Measurements from ENCODE around the gene SYNGR2. TPM values are rescaled to one million over a fixed set of nuclear protein-coding genes. Genes with fewer than 3 reads are reported as not detected.

The SYNGR2 gene
- total and polyA plus RNA-seq, 2 donors (not counting 1 experiment from before 2014, with no cell fraction given) = 390 to 442 TPM

DNA sequence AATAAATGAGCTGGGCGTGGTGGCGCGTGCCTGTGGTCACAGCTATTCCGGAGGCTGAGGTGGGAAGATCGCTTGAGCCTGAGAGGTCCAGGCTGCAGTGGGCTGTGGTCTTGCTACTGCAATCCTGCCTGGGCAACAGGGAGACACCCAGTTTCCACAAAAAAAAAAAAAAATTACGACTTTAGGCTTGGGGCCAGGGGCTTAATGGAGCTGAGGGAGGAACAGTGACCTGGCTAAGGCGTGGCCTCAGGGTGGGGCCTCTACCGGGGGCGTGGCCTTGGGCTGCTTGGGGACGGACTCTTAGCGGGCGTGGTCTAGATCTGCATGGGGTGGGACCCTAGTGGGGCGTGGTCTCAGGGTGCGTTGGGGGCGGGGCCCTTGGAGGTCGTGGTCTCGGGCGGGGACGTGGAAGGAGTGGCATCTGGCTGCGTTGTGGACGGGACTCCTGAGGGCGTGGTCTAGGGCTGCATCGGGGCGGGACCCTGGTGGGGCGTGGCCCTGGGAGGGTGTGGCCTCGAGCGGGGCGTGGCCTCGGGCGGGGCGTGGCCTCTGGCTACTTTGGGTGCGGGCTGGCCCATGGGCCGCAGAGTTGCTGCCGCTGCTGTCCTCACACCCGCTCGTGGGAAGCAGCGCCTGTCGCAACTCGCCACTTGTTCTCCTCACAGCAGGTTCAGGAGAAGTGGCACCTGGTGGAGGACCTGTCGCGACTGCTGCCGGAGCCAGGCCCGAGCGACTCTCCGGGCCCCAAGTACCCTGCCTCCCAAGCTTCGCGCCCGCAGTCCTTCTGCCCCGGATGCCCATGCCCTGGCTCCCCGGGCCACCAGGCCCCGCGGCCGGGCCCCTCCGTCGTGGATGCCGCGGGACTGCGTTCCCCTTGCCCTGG, 28.0 kb upstream of the SYNGR2 start:
- H3K27me3 Mint-ChIP-seq = no peaks in the 10 kb centered on the region
- intact Hi-C loops (cut with micrococcal nuclease) = loop anchor here (1.0 to 2.0 kb wide), 8 partner anchors 8 to 74 kb away; partner anchors contain the start of genes AFMID, BIRC5, SYNGR2 and TK1
- Histone ChIP-seq H3K9ac (ENCODE audit: low read length) (no peak overlapping the region), H3K4me3 (ENCODE audit: control extremely low read depth in 1 of 5, extremely low read depth in 1 of 5, insufficient read depth in 1 of 5, low read depth in 2 of 5, low read length in 4 of 5) (no peak overlapping the region), H3K27ac (ENCODE audit: low read length in 2 of 2) (peak overlapping the region; percentile 43 to 51), H3K4me2 (replicated peaks; ENCODE audit: low read depth, low read length, poor library complexity, severe bottlenecking) (peak overlapping the region; percentile 43), H4K20me1 (ENCODE audit: control insufficient read depth, insufficient read depth, low read length, poor library complexity, severe bottlenecking) (peaks cover 26% of the 10 kb centered on the region), H3K79me2 (ENCODE audit: control insufficient read depth, insufficient read depth, low read length) (peaks cover 21% of the 10 kb centered on the region), H3K9me3 (ENCODE audit: control extremely low read depth in 1 of 3, control insufficient read depth in 2 of 3, insufficient read depth in 1 of 3, low read length in 2 of 3) (peaks cover 0 to 10% (median 0%) of the 10 kb centered on the region in 3 donors), H3K36me3 (replicated peaks in 1 of 2; ENCODE audit: control extremely low read depth in 1 of 2, control insufficient read depth in 1 of 2, extremely low read depth in 1 of 2, insufficient read depth in 2 of 2, low read length in 1 of 2) (peaks cover 0 to 52% of the 10 kb centered on the region in 2 experiments), H2AFZ (ENCODE audit: insufficient read depth, low read depth, low read length, poor library complexity, severe bottlenecking) (no peak overlapping the region), H3K27me3 (replicated peaks in 1 of 4; ENCODE audit: control extremely low read depth in 1 of 4, control insufficient read depth in 3 of 4, insufficient read depth in 4 of 4, low read length in 3 of 4) (no peaks in the 10 kb centered on the region), H3K4me1 (ENCODE audit: control insufficient read depth in 2 of 2, insufficient read depth in 2 of 2, low read length in 2 of 2) (peaks cover 72 to 94% of the 10 kb centered on the region in 2 donors)
- H3K27ac Mint-ChIP-seq = peak overlapping the region; percentile 73
- peaks cover 82% of the 10 kb centered on the region for H3K4me1 Mint-ChIP-seq
- CTCF ChIA-PET = interaction anchor here (0.6 to 14.1 kb wide), 9 partner anchors 10 to 119 kb away, joined by 3 to 357 read pairs (median 5); partner anchors contain the start of genes SYNGR2, TK1 and TMC8
- H3K9me3 Mint-ChIP-seq (ENCODE audit: insufficient read depth) = no peaks in the 10 kb centered on the region
- TF ChIP-seq EZH2 (IDR thresholded peaks at IDR 0.05; ENCODE audit: borderline replicate concordance, insufficient read depth, low read depth, low read length, poor library complexity, severe bottlenecking) = no peak
- DNase-seq = peak; percentile 96
- POLR2A ChIA-PET = interaction anchor here (0.6 to 22.6 kb wide), 10 partner anchors 12 to 132 kb away, joined by 3 to 432 read pairs (median 4); partner anchors contain the start of genes SYNGR2, TMC6 and TMC8
- ATAC-seq (ENCODE audit: low read depth) = peak; percentile 88
- 40% methylated on average over 57 of the region's 58 CpGs for WGBS (ENCODE audit: insufficient coverage)
- peak overlapping the region; percentile 46 for H3K4me3 Mint-ChIP-seq

DNA sequence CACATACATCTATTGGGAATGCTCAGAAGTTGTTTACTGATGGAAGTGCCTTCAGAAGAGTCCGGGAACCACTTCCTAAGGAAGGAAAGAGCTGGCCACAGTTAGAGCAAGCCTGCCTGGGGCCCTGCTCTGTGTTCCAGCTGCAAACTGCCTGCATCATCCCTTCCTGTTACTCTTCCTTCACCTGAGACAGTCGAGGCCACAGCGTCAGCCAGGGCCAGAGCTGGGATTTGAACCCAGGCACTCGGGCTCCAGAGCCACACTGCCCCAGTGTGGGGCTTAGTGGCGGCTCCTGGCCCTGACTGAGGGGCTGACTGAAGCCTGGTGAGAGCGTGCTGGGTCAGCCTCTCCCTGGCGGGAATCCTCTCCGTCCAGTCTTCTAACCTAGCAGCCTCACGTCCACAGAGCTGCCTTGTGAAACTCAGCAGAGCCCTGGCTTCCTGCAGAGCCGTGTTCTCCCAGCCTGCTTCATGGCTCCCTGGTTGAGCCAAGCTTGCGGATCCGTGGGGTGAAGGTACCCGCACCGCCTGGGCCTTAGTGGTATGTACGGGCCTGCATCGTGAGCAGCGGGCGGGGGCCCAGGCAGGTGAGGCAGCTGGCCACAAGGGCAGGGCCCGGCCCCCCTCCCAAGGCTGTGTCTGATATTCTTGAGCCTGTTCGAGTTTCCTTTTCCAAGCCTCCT, 26.8 kb upstream of the SYNGR2 start:
- Histone ChIP-seq H3K4me2 (replicated peaks; ENCODE audit: low read depth, low read length, poor library complexity, severe bottlenecking) (peak overlapping the region; percentile 27), H3K27me3 (replicated peaks in 1 of 4; ENCODE audit: control extremely low read depth in 1 of 4, control insufficient read depth in 3 of 4, insufficient read depth in 4 of 4, low read length in 3 of 4) (no peaks in the 10 kb centered on the region), H3K4me3 (ENCODE audit: control extremely low read depth in 1 of 5, extremely low read depth in 1 of 5, insufficient read depth in 1 of 5, low read depth in 2 of 5, low read length in 4 of 5) (no peak overlapping the region), H3K36me3 (replicated peaks in 1 of 2; ENCODE audit: control extremely low read depth in 1 of 2, control insufficient read depth in 1 of 2, extremely low read depth in 1 of 2, insufficient read depth in 2 of 2, low read length in 1 of 2) (peaks cover 0 to 41% of the 10 kb centered on the region in 2 experiments), H3K9me3 (ENCODE audit: control extremely low read depth in 1 of 3, control insufficient read depth in 2 of 3, insufficient read depth in 1 of 3, low read length in 2 of 3) (peaks cover 0 to 10% (median 0%) of the 10 kb centered on the region in 3 donors), H3K27ac (ENCODE audit: low read length in 2 of 2) (peak overlapping the region; percentile 44 to 57), H3K4me1 (ENCODE audit: control insufficient read depth in 2 of 2, insufficient read depth in 2 of 2, low read length in 2 of 2) (peaks cover 82 to 95% of the 10 kb centered on the region in 2 donors), H3K79me2 (ENCODE audit: control insufficient read depth, insufficient read depth, low read length) (peaks cover 18% of the 10 kb centered on the region), H4K20me1 (ENCODE audit: control insufficient read depth, insufficient read depth, low read length, poor library complexity, severe bottlenecking) (peaks cover 23% of the 10 kb centered on the region), H2AFZ (ENCODE audit: insufficient read depth, low read depth, low read length, poor library complexity, severe bottlenecking) (no peak overlapping the region), H3K9ac (ENCODE audit: low read length) (no peak overlapping the region)
- ChIA-PET CTCF (interaction anchor here (0.8 to 14.1 kb wide), 4 partner anchors 9 to 110 kb away, joined by 3 to 357 read pairs (median 6); partner anchors contain the start of genes SYNGR2 and TK1), POLR2A (interaction anchor here (0.7 to 22.6 kb wide), 7 partner anchors 8 to 34 kb away, joined by 4 to 432 read pairs (median 7); partner anchors contain the start of genes SYNGR2, TMC6 and TMC8)
- Mint-ChIP-seq H3K4me1 (peaks cover 83% of the 10 kb centered on the region), H3K27ac (peak overlapping the region; percentile 82), H3K27me3 (no peaks in the 10 kb centered on the region), H3K9me3 (ENCODE audit: insufficient read depth) (no peaks in the 10 kb centered on the region), H3K4me3 (peak overlapping the region; percentile 39)
- ATAC-seq (ENCODE audit: low read depth) (no peak), DNase-seq (no peak)
- TF ChIP-seq EZH2 (IDR thresholded peaks at IDR 0.05; ENCODE audit: borderline replicate concordance, insufficient read depth, low read depth, low read length, poor library complexity, severe bottlenecking) = no peak
- TF ChIP-seq, protein P1, sequence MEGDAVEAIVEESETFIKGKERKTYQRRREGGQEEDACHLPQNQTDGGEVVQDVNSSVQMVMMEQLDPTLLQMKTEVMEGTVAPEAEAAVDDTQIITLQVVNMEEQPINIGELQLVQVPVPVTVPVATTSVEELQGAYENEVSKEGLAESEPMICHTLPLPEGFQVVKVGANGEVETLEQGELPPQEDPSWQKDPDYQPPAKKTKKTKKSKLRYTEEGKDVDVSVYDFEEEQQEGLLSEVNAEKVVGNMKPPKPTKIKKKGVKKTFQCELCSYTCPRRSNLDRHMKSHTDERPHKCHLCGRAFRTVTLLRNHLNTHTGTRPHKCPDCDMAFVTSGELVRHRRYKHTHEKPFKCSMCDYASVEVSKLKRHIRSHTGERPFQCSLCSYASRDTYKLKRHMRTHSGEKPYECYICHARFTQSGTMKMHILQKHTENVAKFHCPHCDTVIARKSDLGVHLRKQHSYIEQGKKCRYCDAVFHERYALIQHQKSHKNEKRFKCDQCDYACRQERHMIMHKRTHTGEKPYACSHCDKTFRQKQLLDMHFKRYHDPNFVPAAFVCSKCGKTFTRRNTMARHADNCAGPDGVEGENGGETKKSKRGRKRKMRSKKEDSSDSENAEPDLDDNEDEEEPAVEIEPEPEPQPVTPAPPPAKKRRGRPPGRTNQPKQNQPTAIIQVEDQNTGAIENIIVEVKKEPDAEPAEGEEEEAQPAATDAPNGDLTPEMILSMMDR (IDR thresholded peaks at IDR 0.05) = no peak
- WGBS (ENCODE audit: insufficient coverage) = 89% methylated on average over 20 of the region's 20 CpGs
- intact Hi-C loops (cut with micrococcal nuclease) = loop anchor here (2.0 kb wide), 1 partner anchor 15 kb away; no protein-coding TSS in a partner anchor

All from B cell (primary cell).